ENCODE measurements around the gene HINT3. TPM values are rescaled to one million over a fixed set of nuclear protein-coding genes. Genes with fewer than 3 reads are reported as not detected.
A peak's percentile ranks its signal among the peaks of the same experiment; 100 is the strongest.

The HINT3 gene
- total and polyA plus RNA-seq, 3 donors from 2014 or later, result 19.0 to 24.8 (median 22.5) TPM

DNA sequence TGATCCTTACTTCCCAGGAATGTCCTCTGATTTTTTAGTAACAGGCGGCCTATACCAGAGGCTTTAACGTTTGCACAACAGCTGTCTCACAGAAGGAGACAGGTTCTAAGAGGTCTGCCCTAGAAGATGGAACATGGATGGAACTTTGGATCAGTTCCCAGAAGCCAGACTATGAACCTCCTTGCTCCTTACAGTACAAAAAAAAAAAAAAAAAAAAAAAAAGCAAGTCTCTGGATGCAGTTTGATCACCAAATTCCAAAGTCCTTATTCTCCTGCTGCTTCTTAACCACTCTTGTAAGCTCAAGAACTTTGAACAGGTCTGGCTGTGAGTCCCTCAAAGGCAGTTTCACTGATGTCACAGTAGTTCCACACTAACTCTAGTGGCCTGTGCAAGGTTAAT is 27.7 kb downstream of the HINT3 start:
- no peaks in the 10 kb centered on the region for H3K9me3 ChIP-seq
- H3K36me3 ChIP-seq (ENCODE audit: low read depth, missing control alignments), result no peaks in the 10 kb centered on the region
- TF ChIP-seq, protein P1, sequence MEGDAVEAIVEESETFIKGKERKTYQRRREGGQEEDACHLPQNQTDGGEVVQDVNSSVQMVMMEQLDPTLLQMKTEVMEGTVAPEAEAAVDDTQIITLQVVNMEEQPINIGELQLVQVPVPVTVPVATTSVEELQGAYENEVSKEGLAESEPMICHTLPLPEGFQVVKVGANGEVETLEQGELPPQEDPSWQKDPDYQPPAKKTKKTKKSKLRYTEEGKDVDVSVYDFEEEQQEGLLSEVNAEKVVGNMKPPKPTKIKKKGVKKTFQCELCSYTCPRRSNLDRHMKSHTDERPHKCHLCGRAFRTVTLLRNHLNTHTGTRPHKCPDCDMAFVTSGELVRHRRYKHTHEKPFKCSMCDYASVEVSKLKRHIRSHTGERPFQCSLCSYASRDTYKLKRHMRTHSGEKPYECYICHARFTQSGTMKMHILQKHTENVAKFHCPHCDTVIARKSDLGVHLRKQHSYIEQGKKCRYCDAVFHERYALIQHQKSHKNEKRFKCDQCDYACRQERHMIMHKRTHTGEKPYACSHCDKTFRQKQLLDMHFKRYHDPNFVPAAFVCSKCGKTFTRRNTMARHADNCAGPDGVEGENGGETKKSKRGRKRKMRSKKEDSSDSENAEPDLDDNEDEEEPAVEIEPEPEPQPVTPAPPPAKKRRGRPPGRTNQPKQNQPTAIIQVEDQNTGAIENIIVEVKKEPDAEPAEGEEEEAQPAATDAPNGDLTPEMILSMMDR (IDR thresholded peaks at IDR 0.05), result no peak
- no peak for TF ChIP-seq POLR2A (IDR thresholded peaks at IDR 0.05)
- H3K4me3 ChIP-seq, result no peak overlapping the region
- intact Hi-C loops (cut with DNase I; ENCODE audit: low total_unique reads), result no loop called here
- H3K27me3 ChIP-seq, result no peaks in the 10 kb centered on the region
- DNase-seq, result no peak
- 82 to 90% methylated on average over 2 of the region's 2 CpGs for WGBS, 2 donors
- no peak overlapping the region for H3K27ac ChIP-seq
- H3K4me1 ChIP-seq, result peaks cover 12% of the 10 kb centered on the region

DNA sequence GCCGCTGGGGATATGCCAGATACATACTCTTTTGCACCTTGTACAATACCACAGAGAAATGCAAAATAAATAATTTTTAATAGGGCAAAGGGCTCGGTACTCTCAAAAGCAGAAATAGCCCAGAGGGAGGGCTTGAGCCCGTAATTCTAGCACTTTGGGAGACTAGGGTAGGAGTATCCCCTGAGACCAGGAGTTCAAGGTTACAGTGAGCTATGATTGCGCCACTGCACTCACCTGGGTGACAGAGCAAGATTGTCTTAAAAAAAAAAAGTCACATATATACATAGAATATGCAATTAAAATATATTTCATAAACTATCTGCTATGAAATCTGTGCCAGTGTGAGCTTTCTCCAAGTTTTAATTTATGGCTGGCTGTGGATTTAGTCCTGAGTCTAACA is 29.0 kb downstream of the HINT3 start:
- no peaks in the 10 kb centered on the region for H3K36me3 ChIP-seq (ENCODE audit: low read depth, missing control alignments)
- no peak overlapping the region for H3K27ac ChIP-seq
- WGBS, 2 donors, result 39 to 40% methylated on average over 4 of the region's 4 CpGs
- no peak for DNase-seq
- H3K4me1 ChIP-seq, result peaks cover 12% of the 10 kb centered on the region
- H3K27me3 ChIP-seq, result no peaks in the 10 kb centered on the region
- intact Hi-C loops (cut with DNase I; ENCODE audit: low total_unique reads), result no loop called here
- peak overlapping the region; percentile 77 to 94 for H3K4me3 ChIP-seq
- H3K9me3 ChIP-seq, result no peaks in the 10 kb centered on the region
- no peak for TF ChIP-seq POLR2A (IDR thresholded peaks at IDR 0.05)
- TF ChIP-seq, protein P1 (IDR thresholded peaks at IDR 0.05), result no peak

DNA sequence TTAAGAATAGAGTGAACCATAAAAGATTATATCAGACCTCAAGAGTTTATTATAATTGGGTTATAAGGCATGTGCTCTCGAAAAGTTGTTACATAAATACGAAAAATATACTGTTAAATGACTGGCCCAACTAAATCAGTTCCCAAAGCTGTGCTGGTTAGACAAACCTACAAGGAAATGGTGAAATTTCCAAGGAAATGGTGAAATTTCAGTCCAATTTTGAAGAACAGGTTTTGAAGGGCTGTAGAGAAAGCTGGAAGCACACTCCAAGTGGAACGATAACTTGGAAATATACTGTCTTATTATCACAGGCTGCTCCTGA is 29.4 kb downstream of the HINT3 start:
- TF ChIP-seq, protein P1 (IDR thresholded peaks at IDR 0.05), result no peak
- no peak for TF ChIP-seq POLR2A (IDR thresholded peaks at IDR 0.05)
- 1 to 4% methylated on average over 3 of the region's 3 CpGs for WGBS, 2 donors
- Histone ChIP-seq H3K4me1 (peaks cover 12% of the 10 kb centered on the region), H3K27me3 (no peaks in the 10 kb centered on the region), H3K27ac (peak overlapping the region; percentile 34 to 85), H3K4me3 (peak overlapping the region; percentile 77 to 94), H3K36me3 (ENCODE audit: low read depth, missing control alignments) (no peaks in the 10 kb centered on the region), H3K9me3 (no peaks in the 10 kb centered on the region)
- intact Hi-C loops (cut with DNase I; ENCODE audit: low total_unique reads), result no loop called here
- no peak for DNase-seq

DNA sequence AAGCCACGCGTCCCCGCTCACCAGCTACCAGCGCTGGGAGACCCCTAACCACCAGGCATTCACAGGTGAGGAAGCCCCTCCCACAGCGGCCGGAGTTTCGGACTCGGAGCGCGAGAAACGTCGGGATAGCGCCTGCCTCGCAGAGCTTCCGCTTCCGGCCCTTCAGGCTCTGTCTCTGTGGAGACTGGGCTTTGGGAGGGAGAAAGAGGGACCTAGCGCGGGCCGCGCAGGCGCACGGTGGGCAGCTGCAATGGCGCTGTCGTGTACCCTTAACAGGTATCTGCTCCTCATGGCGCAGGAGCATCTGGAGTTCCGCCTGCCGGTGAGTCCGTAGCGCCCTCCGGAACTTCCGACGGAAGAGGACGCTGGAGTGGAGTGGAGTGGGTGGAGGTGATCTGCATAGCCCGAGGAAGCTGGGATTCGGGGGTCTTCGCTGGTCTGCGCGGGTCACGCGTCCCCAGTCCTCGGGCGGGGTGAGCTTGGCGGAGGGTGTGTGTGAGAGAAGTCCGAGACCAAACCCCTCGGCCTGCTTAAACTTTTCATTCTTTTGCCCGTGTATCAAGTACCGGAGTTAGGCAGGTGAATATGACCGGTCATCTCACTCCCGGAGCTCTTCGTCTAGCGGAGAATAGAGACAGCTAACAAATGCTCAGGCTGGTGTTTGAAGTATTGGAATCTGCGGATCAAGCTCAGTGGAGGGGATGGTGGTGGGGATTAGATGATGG is 29.9 kb downstream of the HINT3 start, which contains the start of gene TRMT11:
Gene TRMT11 (plus strand): TSS at position 240 of the 725 bp plus-strand sequence. CDS start 11 bp downstream, at position 251.
- peak; percentile 95 for DNase-seq
- H3K27me3 ChIP-seq, result no peaks in the 10 kb centered on the region
- no peaks in the 10 kb centered on the region for H3K9me3 ChIP-seq
- intact Hi-C loops (cut with DNase I; ENCODE audit: low total_unique reads), result no loop called here
- peaks cover 12% of the 10 kb centered on the region for H3K4me1 ChIP-seq
- peak within 1 kb of the TSS; percentile 34 to 85 for H3K27ac ChIP-seq
- H3K36me3 ChIP-seq (ENCODE audit: low read depth, missing control alignments), result no peaks in the 10 kb centered on the region
- no peak for TF ChIP-seq POLR2A (IDR thresholded peaks at IDR 0.05)
- TF ChIP-seq, protein P1 (IDR thresholded peaks at IDR 0.05), result no peak
- 1% methylated on average over 14 to 52 of the region's 52 CpGs for WGBS, 2 donors
- peak within 1 kb of the TSS; percentile 77 to 94 for H3K4me3 ChIP-seq
